ENCODE data around the gene UBE2F. TPM values are rescaled to one million over a fixed set of nuclear protein-coding genes. Genes with fewer than 3 reads are reported as not detected.

The UBE2F gene
- 35.6 and 37.9 TPM in 2 replicates for total RNA-seq (ENCODE audit: low replicate concordance)

GRCh38 chr2:237966565-237967462 lies at the start of gene UBE2F:
UBE2F (plus strand) TSS chr2:237967014; CDS start chr2:237973108, 6,094 bp downstream.

GRCh38 chr2:238060542-238061314 lies 93.9 kb downstream of the UBE2F start, which contains the start of gene SCLY:
SCLY (plus strand) TSS chr2:238061001; CDS start chr2:238061055, 54 bp downstream.

Other genes with a start within 250 kb of the UBE2F start
- gene RBM44, start 168.2 kb upstream of the UBE2F start, total RNA-seq (ENCODE audit: low replicate concordance), result 0.12 and 0.30 TPM in 2 replicates
- 0.83 and 1.6 TPM in 2 replicates for gene RAMP1, start 107.4 kb upstream of the UBE2F start, total RNA-seq (ENCODE audit: low replicate concordance)
- gene SCLY, start 94.0 kb downstream of the UBE2F start, total RNA-seq (ENCODE audit: low replicate concordance), result 11.7 and 16.8 TPM in 2 replicates
- gene ESPNL, start 133.3 kb downstream of the UBE2F start, total RNA-seq (ENCODE audit: low replicate concordance), result 0.08 and 0.35 TPM in 2 replicates
- 0.59 and 2.5 TPM in 2 replicates for gene KLHL30, start 171.7 kb downstream of the UBE2F start, total RNA-seq (ENCODE audit: low replicate concordance)
- gene ERFE, start 192.0 kb downstream of the UBE2F start, total RNA-seq (ENCODE audit: low replicate concordance), result 0.82 TPM in 1 of 2 replicates, not detected in the other
- gene ILKAP, start 236.7 kb downstream of the UBE2F start, total RNA-seq (ENCODE audit: low replicate concordance), result 15.4 and 24.5 TPM in 2 replicates

All from smooth muscle cell of the coronary artery (primary cell).